Muscle layer of duodenum (tissue), 2 donors: ENCODE measurements around the gene BMERB1.

Source experiments
- H3K27ac ChIP-seq: one replicate; pipeline ENCODE4 v1.7.0; 2013; ENCODE audit warnings: mild to moderate bottlenecking, low read length
- H3K27me3 ChIP-seq: one replicate; pipeline ENCODE4 v1.7.0; 2013; ENCODE audit warnings: low read depth, mild to moderate bottlenecking, control low read depth, low read length
- H3K36me3 ChIP-seq, 2 donors: one replicate each; pipeline ENCODE4 v1.7.0; 2013; ENCODE audit warnings: low read length in 2 of 2, control low read depth in 1 of 2, mild to moderate bottlenecking in 1 of 2; ENCODE audit not compliant: insufficient read depth in 2 of 2, control insufficient read depth in 1 of 2
- H3K4me1 ChIP-seq, 2 donors: one replicate each; pipeline ENCODE4 v1.7.0; 2013; ENCODE audit warnings: low read length in 2 of 2, mild to moderate bottlenecking in 2 of 2, control low read depth in 1 of 2, moderate library complexity in 1 of 2; ENCODE audit not compliant: insufficient read depth in 2 of 2, control insufficient read depth in 1 of 2
- H3K4me3 ChIP-seq, 2 donors: one replicate each; pipeline ENCODE4 v1.7.0; 2013; ENCODE audit warnings: low read length in 2 of 2, low read depth in 1 of 2, mild to moderate bottlenecking in 1 of 2
- H3K9me3 ChIP-seq, 2 donors: one replicate each; pipeline ENCODE4 v1.7.0; 2013; ENCODE audit warnings: low read length in 2 of 2, control low read depth in 1 of 2, mild to moderate bottlenecking in 1 of 2; ENCODE audit not compliant: control insufficient read depth in 1 of 2
- donor health status: healthy.

Gene BMERB1

DNA sequence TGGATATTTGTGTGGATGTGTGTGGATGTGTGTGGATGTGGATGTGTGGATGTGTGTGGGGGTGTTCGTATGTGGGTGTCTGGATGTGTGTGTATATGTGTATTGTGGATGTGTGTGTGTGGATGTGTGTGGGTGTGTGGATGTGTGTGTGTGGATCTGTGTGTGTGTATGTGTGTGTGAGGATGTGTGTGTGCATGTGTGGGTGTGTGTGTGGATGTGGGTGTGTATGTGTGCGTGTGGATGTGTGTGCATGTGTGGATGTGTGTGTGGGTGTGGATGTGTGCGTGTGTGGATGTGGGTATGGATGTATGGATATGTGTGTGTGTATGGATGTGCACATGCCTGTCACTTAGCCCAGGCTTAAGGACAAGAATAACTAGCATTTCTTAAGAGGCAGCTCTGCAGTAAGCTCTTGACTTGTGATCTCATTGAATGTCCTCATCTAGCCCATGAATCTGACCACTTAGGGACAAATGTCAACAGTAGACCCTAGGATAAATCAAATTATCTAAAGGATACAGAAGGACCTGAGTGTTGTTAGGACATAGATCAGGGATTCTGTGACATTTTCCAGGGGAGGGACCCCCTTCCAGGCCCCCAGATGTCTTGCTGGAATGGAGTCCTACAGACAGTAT is 83.5 kb downstream of the BMERB1 start:
- H3K27ac ChIP-seq, result peak overlapping the region; percentile 52

DNA sequence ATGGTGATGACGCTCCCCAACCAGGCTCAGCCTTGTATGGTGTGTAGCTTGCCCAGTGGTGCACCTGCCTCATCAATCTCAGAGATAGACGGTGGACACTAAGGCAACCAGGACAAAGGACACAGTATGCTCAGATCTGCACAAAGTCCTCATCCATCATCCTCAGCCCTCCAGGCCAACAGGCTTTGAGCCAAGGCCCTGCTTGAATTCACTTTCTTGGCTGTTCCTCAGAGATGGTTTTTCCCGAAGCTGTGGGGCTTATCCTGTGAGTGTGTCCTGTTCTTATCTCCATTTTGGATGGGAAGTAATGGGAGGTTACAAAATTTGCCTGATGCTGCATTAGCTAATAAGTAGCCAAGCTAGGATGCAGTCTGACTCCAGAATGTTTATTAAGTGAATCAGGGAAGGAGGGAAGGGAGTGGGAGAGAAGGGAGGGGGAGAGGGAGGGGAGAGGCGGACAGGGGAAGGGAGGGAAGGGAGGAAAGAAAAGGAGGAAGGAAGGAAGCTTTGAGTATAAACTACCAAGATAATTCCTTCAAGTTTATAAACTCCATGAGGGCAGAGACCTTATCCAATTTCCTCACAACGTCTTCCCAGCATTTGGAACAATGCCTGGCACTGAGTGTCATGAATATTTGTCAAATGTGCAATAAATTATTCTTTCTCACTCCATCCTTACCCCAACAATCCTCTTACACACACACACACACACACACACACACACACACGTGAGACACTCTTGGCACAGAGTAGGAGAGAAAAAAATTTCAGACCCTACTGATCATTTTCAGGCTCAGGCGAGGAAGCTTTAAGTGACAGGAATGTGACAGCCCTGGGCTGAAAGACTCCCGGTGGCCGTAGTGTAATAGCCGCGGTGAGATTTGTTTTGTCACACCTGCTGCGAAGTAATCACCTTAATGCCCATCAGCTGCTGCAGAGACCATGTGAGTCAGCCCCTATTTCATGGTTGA is 84.3 kb downstream of the BMERB1 start:
- Histone ChIP-seq H3K27ac (peak overlapping the region; percentile 52), H3K27me3 (no peaks in the 10 kb centered on the region), H3K36me3 (peaks cover 0 to 4% of the 10 kb centered on the region in 2 donors), H3K4me3 (no peak overlapping the region), H3K4me1 (peaks cover 27 to 34% of the 10 kb centered on the region in 2 donors), H3K9me3 (no peaks in the 10 kb centered on the region)

More for the DNA sequence above, 83.5 kb downstream of the BMERB1 start:
- H3K36me3 ChIP-seq, result peaks cover 0 to 4% of the 10 kb centered on the region in 2 donors
- no peak overlapping the region for H3K4me3 ChIP-seq
- peaks cover 27 to 34% of the 10 kb centered on the region in 2 donors for H3K4me1 ChIP-seq
- H3K9me3 ChIP-seq, result no peaks in the 10 kb centered on the region
- no peaks in the 10 kb centered on the region for H3K27me3 ChIP-seq

DNA sequence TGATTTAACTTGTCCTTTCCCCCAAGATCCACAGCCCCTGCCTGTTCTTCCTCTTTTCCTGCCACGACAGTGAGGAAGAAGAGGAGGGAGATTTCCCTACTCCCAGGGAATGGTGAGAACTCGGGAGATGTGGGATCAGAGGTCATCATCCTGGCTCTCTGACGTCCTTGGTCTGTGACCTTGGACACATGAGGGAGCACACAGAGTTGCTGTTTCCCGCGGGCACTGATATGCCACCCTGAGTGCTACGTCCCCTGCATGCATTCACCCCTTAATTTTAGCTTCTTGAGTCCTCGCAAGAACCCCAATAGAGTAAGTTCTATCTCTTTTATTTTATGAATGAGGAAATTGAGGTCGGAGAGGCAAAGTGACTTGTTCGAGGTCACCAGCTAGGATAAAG is 85.4 kb downstream of the BMERB1 start:
- Histone ChIP-seq H3K4me3 (no peak overlapping the region), H3K27ac (peak overlapping the region; percentile 27), H3K9me3 (no peaks in the 10 kb centered on the region), H3K4me1 (peaks cover 27 to 34% of the 10 kb centered on the region in 2 donors), H3K27me3 (no peaks in the 10 kb centered on the region), H3K36me3 (peaks cover 0 to 4% of the 10 kb centered on the region in 2 donors)

DNA sequence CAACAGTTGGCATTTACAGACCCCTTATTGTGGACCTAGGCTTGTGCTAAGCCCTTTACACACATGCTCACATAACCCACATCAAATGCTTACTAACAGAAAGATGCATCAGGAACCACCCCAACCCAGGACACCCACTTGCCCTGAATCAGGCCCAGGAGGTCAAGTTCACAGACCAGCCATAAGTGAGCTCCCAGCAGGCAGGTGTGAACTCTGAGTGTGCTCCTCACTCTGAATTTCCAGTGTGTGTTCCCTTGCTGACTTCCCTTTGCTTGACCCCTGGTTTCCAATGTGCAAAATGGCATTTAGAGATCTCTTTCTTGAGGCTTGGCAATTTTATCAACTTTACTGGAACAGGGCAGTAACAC is 87.0 kb downstream of the BMERB1 start:
- Histone ChIP-seq H3K27ac (peak overlapping the region; percentile 7), H3K9me3 (no peaks in the 10 kb centered on the region), H3K36me3 (peaks cover 0 to 4% of the 10 kb centered on the region in 2 donors), H3K4me3 (no peak overlapping the region), H3K4me1 (peaks cover 27 to 34% of the 10 kb centered on the region in 2 donors), H3K27me3 (no peaks in the 10 kb centered on the region)

DNA sequence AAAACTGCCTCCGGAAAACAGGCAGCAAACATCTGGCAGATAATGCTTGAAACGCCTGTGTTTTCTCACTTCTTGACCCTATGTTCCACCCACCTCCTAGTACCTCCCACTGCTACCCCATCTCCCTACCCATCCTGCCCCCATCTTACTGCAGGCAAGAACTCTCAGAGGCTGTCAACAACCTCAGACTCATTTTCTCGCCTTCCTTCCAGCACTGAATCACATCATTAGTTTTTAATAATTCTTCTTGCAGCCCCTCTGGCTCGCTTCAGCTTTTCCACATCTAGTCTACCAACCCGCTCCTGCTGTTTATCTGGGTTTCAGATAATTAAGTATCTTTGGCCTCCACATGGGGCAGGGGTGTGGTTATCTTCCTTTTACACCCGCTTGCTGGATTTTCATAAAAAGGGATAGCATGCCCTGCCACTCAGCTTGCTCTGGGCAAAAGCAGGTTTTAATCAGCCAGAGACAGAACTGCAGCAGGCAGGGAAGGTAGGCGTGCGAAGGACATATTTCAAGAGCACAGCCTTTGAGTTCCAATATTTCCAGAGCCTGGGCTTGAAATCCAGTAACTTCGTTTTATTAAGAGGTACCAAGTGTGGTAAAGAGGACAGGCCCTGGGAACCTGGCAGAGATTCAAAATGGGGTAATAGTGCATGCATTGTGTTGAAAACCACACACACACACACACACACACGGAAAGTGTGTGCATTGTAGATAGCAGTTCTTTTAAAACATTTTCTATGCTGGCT is 87.5 kb downstream of the BMERB1 start:
- no peak overlapping the region for H3K4me3 ChIP-seq
- peaks cover 0 to 1% of the 10 kb centered on the region in 2 donors for H3K36me3 ChIP-seq
- no peaks in the 10 kb centered on the region for H3K27me3 ChIP-seq
- no peaks in the 10 kb centered on the region for H3K9me3 ChIP-seq
- peak overlapping the region; percentile 13 for H3K27ac ChIP-seq
- H3K4me1 ChIP-seq, result peaks cover 27 to 34% of the 10 kb centered on the region in 2 donors

DNA sequence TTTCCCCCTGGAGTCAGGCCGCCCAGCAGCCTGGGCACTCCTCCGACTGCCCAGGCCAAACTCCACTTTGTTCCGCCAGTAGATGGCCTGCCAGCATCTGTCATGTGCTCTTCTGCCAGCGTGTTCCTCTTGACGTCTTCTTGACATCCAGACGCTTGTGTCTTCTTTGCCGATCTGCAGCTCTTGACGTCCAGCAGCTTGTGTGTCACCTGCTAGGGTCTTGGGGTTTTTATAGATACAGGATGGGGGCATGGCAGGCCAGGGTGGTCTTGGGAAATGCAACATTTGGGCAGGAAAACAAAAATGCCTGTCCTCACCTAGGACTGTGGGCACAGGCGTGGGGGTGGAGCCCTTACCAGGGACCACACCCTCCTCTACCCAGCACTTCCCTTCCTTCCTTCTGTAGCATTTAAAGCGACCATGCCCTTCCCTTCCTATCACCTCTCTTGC is 88.7 kb downstream of the BMERB1 start:
- H3K4me1 ChIP-seq, result peaks cover 27 to 34% of the 10 kb centered on the region in 2 donors
- peak overlapping the region; percentile 20 for H3K27ac ChIP-seq
- no peaks in the 10 kb centered on the region for H3K27me3 ChIP-seq
- peak overlapping the region in 1 of 2 donors; percentile 1 for H3K4me3 ChIP-seq
- H3K9me3 ChIP-seq, result no peaks in the 10 kb centered on the region
- no peaks in the 10 kb centered on the region for H3K36me3 ChIP-seq

DNA sequence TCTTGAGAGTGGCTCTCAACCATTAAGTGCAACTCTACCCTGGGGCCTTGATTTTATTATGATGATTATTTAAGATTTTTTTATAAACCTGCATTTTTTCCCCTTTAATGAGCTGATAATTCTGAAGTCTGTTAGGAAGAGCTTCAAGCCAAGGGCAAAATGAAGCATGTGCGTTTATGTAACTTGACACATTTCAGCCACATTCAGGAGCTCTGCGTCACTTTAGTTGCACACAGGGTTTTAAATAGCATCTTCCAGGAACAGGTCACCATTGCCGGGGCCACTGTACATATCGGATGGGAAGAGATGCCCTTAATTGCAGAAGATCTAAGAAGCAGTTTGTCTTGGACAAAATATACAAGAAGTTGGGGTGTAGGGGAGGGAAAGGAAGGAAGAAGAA is 89.6 kb downstream of the BMERB1 start:
- H3K36me3 ChIP-seq, result no peaks in the 10 kb centered on the region
- H3K27ac ChIP-seq, result no peak overlapping the region
- no peaks in the 10 kb centered on the region for H3K27me3 ChIP-seq
- H3K9me3 ChIP-seq, result no peaks in the 10 kb centered on the region
- H3K4me3 ChIP-seq, result no peak overlapping the region
- H3K4me1 ChIP-seq, result peaks cover 22 to 28% of the 10 kb centered on the region in 2 donors

DNA sequence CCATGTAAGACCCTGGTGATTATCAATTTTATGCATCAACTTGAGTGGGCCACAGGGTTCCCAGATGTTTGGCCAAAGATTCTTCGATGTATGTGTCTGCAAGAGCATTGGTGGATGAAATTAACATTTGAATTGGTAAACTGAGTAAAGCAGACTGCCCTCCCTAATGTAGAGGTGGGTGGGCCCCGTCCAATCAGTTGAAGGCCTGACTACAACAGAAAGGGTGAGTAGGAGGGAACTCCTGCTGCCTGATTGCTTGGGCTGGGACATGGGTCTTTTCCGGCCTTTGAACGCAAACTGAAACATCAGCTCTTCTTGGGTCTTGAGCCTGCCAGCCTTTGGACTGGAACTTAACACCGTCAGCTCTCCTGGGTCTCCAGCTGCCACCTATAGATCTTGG is 90.6 kb downstream of the BMERB1 start:
- Histone ChIP-seq H3K27me3 (no peaks in the 10 kb centered on the region), H3K4me1 (peaks cover 17 to 19% of the 10 kb centered on the region in 2 donors), H3K27ac (no peak overlapping the region), H3K4me3 (no peak overlapping the region), H3K36me3 (no peaks in the 10 kb centered on the region), H3K9me3 (no peaks in the 10 kb centered on the region)

DNA sequence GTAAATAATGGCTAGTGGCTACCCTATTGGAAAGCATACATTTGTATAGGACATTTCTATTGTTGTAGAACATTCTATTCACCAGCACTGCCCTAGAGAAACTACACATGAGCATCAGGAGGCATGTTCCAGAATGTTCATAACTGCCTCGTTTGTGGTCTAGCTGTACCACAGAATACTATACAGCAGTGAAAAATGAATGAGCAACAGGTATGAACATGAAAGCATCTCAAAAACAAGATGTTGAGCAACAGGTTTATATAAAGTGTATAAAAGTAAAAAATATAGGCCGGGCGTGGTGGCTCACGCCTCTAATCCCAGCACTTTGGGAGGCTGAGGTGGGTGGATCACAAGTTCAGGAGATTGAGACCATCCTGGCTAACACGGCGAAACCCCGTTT is 91.7 kb downstream of the BMERB1 start:
- Histone ChIP-seq H3K9me3 (no peaks in the 10 kb centered on the region), H3K27ac (no peak overlapping the region), H3K4me3 (no peak overlapping the region), H3K36me3 (no peaks in the 10 kb centered on the region), H3K4me1 (peaks cover 12 to 13% of the 10 kb centered on the region in 2 donors), H3K27me3 (no peaks in the 10 kb centered on the region)

DNA sequence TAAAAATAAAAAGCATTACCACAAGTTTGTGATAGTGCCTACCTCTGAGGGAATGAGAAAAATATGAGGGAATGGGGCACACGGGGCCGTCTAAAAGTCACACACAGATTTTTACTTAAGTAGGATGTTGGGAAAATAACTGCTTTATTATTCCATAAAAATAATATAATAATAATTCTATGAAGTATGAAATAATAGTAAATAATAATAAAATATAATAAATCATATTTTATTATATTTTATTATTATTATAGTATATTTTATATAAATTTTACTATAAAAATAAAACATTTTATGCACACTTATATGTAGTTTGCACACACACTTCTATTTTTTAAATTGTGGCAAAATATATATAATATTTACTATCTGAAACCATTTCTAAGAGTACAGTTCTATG is 92.3 kb downstream of the BMERB1 start:
- Histone ChIP-seq H3K9me3 (no peaks in the 10 kb centered on the region), H3K27me3 (no peaks in the 10 kb centered on the region), H3K4me3 (no peak overlapping the region), H3K4me1 (peaks cover 7% of the 10 kb centered on the region in 2 donors), H3K36me3 (no peaks in the 10 kb centered on the region), H3K27ac (no peak overlapping the region)

DNA sequence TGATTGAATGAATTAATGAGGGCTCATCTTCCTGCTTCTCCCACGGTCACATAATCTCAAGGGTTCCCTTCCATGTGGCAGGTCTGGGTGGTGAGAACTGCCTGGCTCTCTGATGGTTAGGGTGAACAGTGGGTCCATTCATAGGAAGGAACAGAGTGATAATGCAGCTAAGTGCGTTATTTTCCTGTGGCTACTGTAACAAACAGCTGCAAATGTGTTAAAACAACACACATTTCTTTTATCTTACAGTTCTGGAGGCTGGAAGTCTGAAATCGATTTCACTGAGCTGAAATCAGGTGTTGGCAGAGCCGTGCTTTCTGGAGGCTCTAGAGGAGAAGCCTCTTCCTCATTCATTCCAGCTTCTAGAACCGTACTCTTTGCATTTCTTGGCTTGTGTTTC is 95.3 kb downstream of the BMERB1 start:
- no peak overlapping the region for H3K27ac ChIP-seq
- H3K36me3 ChIP-seq, result no peaks in the 10 kb centered on the region
- H3K9me3 ChIP-seq, result no peaks in the 10 kb centered on the region
- no peaks in the 10 kb centered on the region for H3K27me3 ChIP-seq
- no peak overlapping the region for H3K4me3 ChIP-seq
- no peaks in the 10 kb centered on the region for H3K4me1 ChIP-seq
